HCT116 (cell line): Measurements from ENCODE around the gene CHRNG. TPM values are rescaled to one million over a fixed set of nuclear protein-coding genes. Genes with fewer than 3 reads are reported as not detected.
A peak's percentile ranks its signal among the peaks of the same experiment; 100 is the strongest.

Source experiments
- ATAC-seq: fragments of 200-7000 bp; cut with Tn5 transposase; 2 replicates; pipeline ENCODE4 v1.9.1; 2020; ENCODE audit warnings: mild to moderate bottlenecking, moderate library complexity
- BruUV-seq: library from RNA; stranded (reverse); fragments of 400-500 nt; replicated peaks from 2 replicates; lab custom pipeline; 2021; lab: Mats Ljungman, UMichigan
- CTCF ChIA-PET: fragments of 300-600 bp; sonication (Branson Sonifier 250); formaldehyde crosslinking; loops from one replicate; lab custom pipeline; 2021; ENCODE audit warnings: antibody characterized with exemption; lab: Charles Lee
- POLR2A ChIA-PET: fragments of 300-600, 350-600 bp; sonication (Branson Sonifier 250); formaldehyde crosslinking; loops from one replicate; lab custom pipeline; 2021; ENCODE audit warnings: antibody characterized with exemption; lab: Charles Lee
- RAD21 ChIA-PET, 2 experiments: fragments of 300-600 bp; sonication (Branson Sonifier 250); formaldehyde crosslinking; loops; one replicate each; lab custom pipeline; 2023; ENCODE audit warnings: low total read pairs in 2 of 2; ENCODE audit not compliant: uncharacterized antibody in 2 of 2, unreplicated experiment in 2 of 2, low non-redundant PET in 1 of 2; lab: Charles Lee
- DNase-seq: peaks from one replicate; pipeline ENCODE4 v3.0.0-alpha.2; 2010; ENCODE audit warnings: low read depth, low spot score
- H2AFZ ChIP-seq: fragments of 200-600 bp; shearing (Covaris generic), sonication (generic); 2 replicates; pipeline ENCODE4 v1.6.1; 2017; ENCODE audit warnings: low read depth, mixed run types, mixed read lengths, antibody characterized with exemption, low read length; ENCODE audit not compliant: poor library complexity, severe bottlenecking
- H3K27ac ChIP-seq: 2 replicates; pipeline ENCODE4 v1.5.1; 2012; ENCODE audit warnings: low read depth, low read length
- H3K27me3 ChIP-seq: fragments of 200-600 bp; sonication (generic); 2 replicates; pipeline ENCODE4 v1.6.1; 2016; ENCODE audit warnings: mixed run types, low read length, mixed read lengths; ENCODE audit not compliant: insufficient read depth
- H3K36me3 ChIP-seq, 2 experiments: fragments of 200-500 bp in 1 of 2; fragments of 200-600 bp in 1 of 2; sonication (Bioruptor generic) in 1 of 2; sonication (generic) in 1 of 2; 2 replicates each; pipeline versions ENCODE4 v1.5.1 to v1.6.1; 2014 to 2016; ENCODE audit warnings: low read length in 2 of 2, inconsistent platforms in 1 of 2, mixed read lengths in 1 of 2, mixed run types in 1 of 2; ENCODE audit not compliant: insufficient read depth in 2 of 2, control insufficient read depth in 1 of 2
- H3K4me1 ChIP-seq, 2 experiments: fragments of 200-600 bp in 1 of 2; sonication (generic) in 1 of 2; 2 replicates each; pipeline versions ENCODE4 v1.5.1 to v1.6.1; 2012 to 2017; ENCODE audit warnings: low read length in 2 of 2, inconsistent platforms in 1 of 2, mild to moderate bottlenecking in 1 of 2, mixed read lengths in 1 of 2, mixed run types in 1 of 2, moderate library complexity in 1 of 2; ENCODE audit not compliant: insufficient read depth in 2 of 2, control insufficient read depth in 1 of 2
- H3K4me2 ChIP-seq: fragments of 200-600 bp; sonication (generic); 2 replicates; pipeline ENCODE4 v1.6.1; 2017; ENCODE audit warnings: mixed run types, low read length, mixed read lengths
- H3K4me3 ChIP-seq, 2 experiments: fragments of 200-600 bp in 1 of 2; sonication (generic) in 1 of 2; replicated peaks in 1 of 2; 2 replicates each; pipeline ENCODE4 v1.5.1; 2011 to 2016; ENCODE audit warnings: low read length in 2 of 2, control low read depth in 1 of 2, low read depth in 1 of 2, mild to moderate bottlenecking in 1 of 2, mixed read lengths in 1 of 2, mixed run types in 1 of 2
- H3K79me2 ChIP-seq: fragments of 200-600 bp; sonication (generic); 2 replicates; pipeline ENCODE4 v1.6.1; 2017; ENCODE audit warnings: mild to moderate bottlenecking, mixed run types, low read length, moderate library complexity, mixed read lengths; ENCODE audit not compliant: insufficient read depth
- H3K9ac ChIP-seq: fragments of 200-600 bp; sonication (generic); 2 replicates; pipeline ENCODE4 v1.6.1; 2016; ENCODE audit warnings: low read length, mixed read lengths
- H3K9me2 ChIP-seq: fragments of 200-600 bp; sonication (generic), shearing (Covaris generic); 2 replicates; pipeline ENCODE4 v1.6.1; 2017; ENCODE audit warnings: mixed run types, mild to moderate bottlenecking, moderate library complexity; ENCODE audit not compliant: insufficient read depth
- H3K9me3 ChIP-seq, 2 experiments: fragments of 200-500 bp in 1 of 2; fragments of 200-600 bp in 1 of 2; sonication (Bioruptor generic) in 1 of 2; sonication (generic) in 1 of 2; 2 replicates each; pipeline ENCODE4 v1.6.1; 2014 to 2017; ENCODE audit warnings: low read length in 2 of 2, mixed read lengths in 2 of 2, inconsistent platforms in 1 of 2, low read depth in 1 of 2, mild to moderate bottlenecking in 1 of 2, mixed run types in 1 of 2, moderate library complexity in 1 of 2; ENCODE audit not compliant: control insufficient read depth in 1 of 2, insufficient read depth in 1 of 2
- H4K20me1 ChIP-seq: fragments of 200-600 bp; sonication (generic), shearing (Covaris generic); 2 replicates; pipeline ENCODE4 v1.6.1; 2017; ENCODE audit warnings: mixed run types, mild to moderate bottlenecking, moderate library complexity; ENCODE audit not compliant: insufficient read depth
- ATF3 ChIP-seq: IDR thresholded peaks from 2 replicates; pipeline ENCODE4 v1.6.1; 2012
- CEBPB ChIP-seq: IDR thresholded peaks from 2 replicates; pipeline ENCODE4 v1.6.1; 2012; ENCODE audit warnings: low read depth
- ELF1 ChIP-seq: IDR thresholded peaks from 2 replicates; pipeline ENCODE4 v1.6.1; 2012; ENCODE audit warnings: low read depth, borderline replicate concordance
- EZH2 ChIP-seq: fragments of 200-600 bp; sonication (generic); IDR thresholded peaks from 2 replicates; pipeline ENCODE4 v1.6.1; 2017; ENCODE audit warnings: antibody characterized with exemption, mixed run types
- FOSL1 ChIP-seq: IDR thresholded peaks from 2 replicates; pipeline ENCODE4 v1.6.1; 2012; ENCODE audit warnings: low read depth
- JUND ChIP-seq: IDR thresholded peaks from 2 replicates; pipeline ENCODE4 v1.6.1; 2012
- POLR2AphosphoS5 ChIP-seq: IDR thresholded peaks from 2 replicates; pipeline ENCODE4 v1.6.1; 2011; ENCODE audit warnings: mild to moderate bottlenecking, low read depth, low read length, moderate library complexity
- RAD21 ChIP-seq: IDR thresholded peaks from 2 replicates; pipeline ENCODE4 v1.6.1; 2012; ENCODE audit warnings: low read depth, mild to moderate bottlenecking
- SIN3A ChIP-seq: IDR thresholded peaks from 2 replicates; pipeline ENCODE4 v1.6.1; 2012; ENCODE audit warnings: low read depth
- SRF ChIP-seq: IDR thresholded peaks from 2 replicates; pipeline ENCODE4 v1.6.1; 2012; ENCODE audit warnings: low read depth
- ZBTB33 ChIP-seq: IDR thresholded peaks from 2 replicates; pipeline ENCODE4 v1.6.1; 2011; ENCODE audit warnings: mild to moderate bottlenecking, low read length, moderate library complexity; ENCODE audit not compliant: insufficient replicate concordance; ENCODE audit errors: extremely low read depth
- ZFX ChIP-seq: fragments of 450-650 bp; IDR thresholded peaks from 2 replicates; pipeline ENCODE4 v1.6.1; 2017
- intact Hi-C: fragments of 100-400 bp; cut with micrococcal nuclease; formaldehyde crosslinking; loops from 2 replicates; pipeline ENCODE4 v1.10.0; 2022
- total RNA-seq: library from RNA; stranded (reverse); gene quantifications from one replicate; pipeline ENCODE4 v1.2.1, GENCODE V29; 2021; ENCODE audit not compliant: unreplicated experiment
- TF ChIP-seq, protein P1 (sequence below): IDR thresholded peaks from 2 replicates; pipeline ENCODE4 v1.6.1; 2012; ENCODE audit warnings: low read depth

The CHRNG gene
- total RNA-seq, 1 experiment from 2014 or later: not detected

- Histone ChIP-seq H3K9me2 (no peaks in the 10 kb centered on the region), H3K79me2 (peaks cover 54% of the 10 kb centered on the region), H3K4me2 (no peak overlapping the region), H4K20me1 (no peaks in the 10 kb centered on the region), H3K27ac (no peak overlapping the region)
- DNase-seq (no peak), ATAC-seq (no peak)
- RAD21 ChIA-PET: no interaction called here
- TF ChIP-seq EZH2 (no peak), ZFX (no peak)
- TF ChIP-seq, all 23 proteins: peak for 0
- peaks cover 2 to 20% of the 10 kb centered on the region in 2 experiments; a peak in 2 of 4 replicates for H3K36me3 ChIP-seq
- POLR2A ChIA-PET: no interaction called here
- H2AFZ ChIP-seq: no peak overlapping the region
- BruUV-seq: no TSS peak
- H3K9me3 ChIP-seq: no peaks in the 10 kb centered on the region; a peak in 1 of 4 replicates
- CTCF ChIA-PET: no interaction called here
- no peaks in the 10 kb centered on the region for H3K27me3 ChIP-seq
- intact Hi-C loops: no loop called here
- H3K4me3 ChIP-seq: no peak overlapping the region
- peaks cover 5 to 15% of the 10 kb centered on the region in 2 experiments; a peak in 3 of 4 replicates for H3K4me1 ChIP-seq
- H3K9ac ChIP-seq: no peak overlapping the region
Measured at GRCh38 chr2:232547991-232548390, 8.5 kb downstream of the CHRNG start.

DNA sequence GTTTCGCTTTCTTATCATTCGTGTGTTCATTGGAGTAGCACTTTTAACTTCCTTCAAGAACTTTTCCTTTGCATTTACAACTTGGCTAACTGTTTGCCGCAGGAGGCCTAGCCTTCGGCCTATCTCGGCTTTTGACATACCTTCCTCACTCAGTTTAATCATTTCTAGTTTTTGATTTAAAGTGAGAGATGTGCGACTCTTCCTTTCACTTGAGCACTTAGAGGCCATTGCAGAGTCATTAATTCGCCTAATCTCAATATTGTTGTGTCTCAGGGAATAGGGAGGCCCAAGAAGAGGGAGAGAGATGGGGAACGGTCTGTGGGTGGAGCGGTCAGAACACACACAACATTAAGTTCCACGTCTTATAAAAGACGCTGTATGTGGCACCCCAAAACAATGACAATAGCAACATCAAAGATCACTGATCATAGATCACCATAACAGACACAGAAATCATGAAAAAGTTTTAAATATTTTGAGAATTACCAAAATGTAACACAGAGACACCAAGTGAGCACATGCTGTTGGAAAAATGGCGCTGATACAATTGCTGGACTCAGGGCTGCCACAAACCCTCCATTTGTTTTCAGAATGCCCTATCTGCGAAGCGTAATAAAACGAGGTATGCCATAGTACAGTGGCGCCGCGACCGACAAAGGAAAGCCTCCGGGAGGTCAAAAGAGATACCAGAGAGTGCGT is 10.3 kb downstream of the CHRNG start:
- peak overlapping the region; percentile 86 for H3K27ac ChIP-seq
- ATAC-seq (no peak), DNase-seq (no peak)
- TF ChIP-seq ZBTB33 (no peak), SIN3A (no peak), POLR2AphosphoS5 (no peak), CEBPB (no peak), RAD21 (no peak), SRF (no peak), ELF1 (no peak), ATF3 (no peak), FOSL1 (no peak), JUND (no peak), ZFX (no peak)
- TF ChIP-seq, protein P1, sequence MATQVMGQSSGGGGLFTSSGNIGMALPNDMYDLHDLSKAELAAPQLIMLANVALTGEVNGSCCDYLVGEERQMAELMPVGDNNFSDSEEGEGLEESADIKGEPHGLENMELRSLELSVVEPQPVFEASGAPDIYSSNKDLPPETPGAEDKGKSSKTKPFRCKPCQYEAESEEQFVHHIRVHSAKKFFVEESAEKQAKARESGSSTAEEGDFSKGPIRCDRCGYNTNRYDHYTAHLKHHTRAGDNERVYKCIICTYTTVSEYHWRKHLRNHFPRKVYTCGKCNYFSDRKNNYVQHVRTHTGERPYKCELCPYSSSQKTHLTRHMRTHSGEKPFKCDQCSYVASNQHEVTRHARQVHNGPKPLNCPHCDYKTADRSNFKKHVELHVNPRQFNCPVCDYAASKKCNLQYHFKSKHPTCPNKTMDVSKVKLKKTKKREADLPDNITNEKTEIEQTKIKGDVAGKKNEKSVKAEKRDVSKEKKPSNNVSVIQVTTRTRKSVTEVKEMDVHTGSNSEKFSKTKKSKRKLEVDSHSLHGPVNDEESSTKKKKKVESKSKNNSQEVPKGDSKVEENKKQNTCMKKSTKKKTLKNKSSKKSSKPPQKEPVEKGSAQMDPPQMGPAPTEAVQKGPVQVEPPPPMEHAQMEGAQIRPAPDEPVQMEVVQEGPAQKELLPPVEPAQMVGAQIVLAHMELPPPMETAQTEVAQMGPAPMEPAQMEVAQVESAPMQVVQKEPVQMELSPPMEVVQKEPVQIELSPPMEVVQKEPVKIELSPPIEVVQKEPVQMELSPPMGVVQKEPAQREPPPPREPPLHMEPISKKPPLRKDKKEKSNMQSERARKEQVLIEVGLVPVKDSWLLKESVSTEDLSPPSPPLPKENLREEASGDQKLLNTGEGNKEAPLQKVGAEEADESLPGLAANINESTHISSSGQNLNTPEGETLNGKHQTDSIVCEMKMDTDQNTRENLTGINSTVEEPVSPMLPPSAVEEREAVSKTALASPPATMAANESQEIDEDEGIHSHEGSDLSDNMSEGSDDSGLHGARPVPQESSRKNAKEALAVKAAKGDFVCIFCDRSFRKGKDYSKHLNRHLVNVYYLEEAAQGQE: no peak
- no peaks in the 10 kb centered on the region; a peak in 1 of 4 replicates for H3K9me3 ChIP-seq
- peak overlapping the region; percentile 98 for H3K9ac ChIP-seq
- peaks cover 5 to 15% of the 10 kb centered on the region in 2 experiments; a peak in 3 of 4 replicates for H3K4me1 ChIP-seq
- H3K4me3 ChIP-seq: peak overlapping the region; percentile 76 to 95
- peak overlapping the region; percentile 93 for H3K4me2 ChIP-seq
- H3K9me2 ChIP-seq: no peaks in the 10 kb centered on the region
- H3K36me3 ChIP-seq: peaks cover 2 to 21% of the 10 kb centered on the region in 2 experiments; a peak in 2 of 4 replicates
- H2AFZ ChIP-seq: peak overlapping the region; percentile 73
- ChIA-PET RAD21 (no interaction called here), CTCF (interaction anchor here (1.0 kb wide), 1 partner anchor 56 kb away, joined by 3 read pairs; no protein-coding TSS in a partner anchor), POLR2A (interaction anchor here (0.9 to 1.4 kb wide), 4 partner anchors 13 to 44 kb away, joined by 3 to 6 read pairs (median 4); no protein-coding TSS in a partner anchor)
- H3K27me3 ChIP-seq: no peaks in the 10 kb centered on the region
- TSS peak; percentile 59 for BruUV-seq
- peaks cover 72% of the 10 kb centered on the region for H3K79me2 ChIP-seq
- intact Hi-C loops: no loop called here
- H4K20me1 ChIP-seq: no peaks in the 10 kb centered on the region
